Stimulated activated CD8-positive, alpha-beta memory T cell treated with anti-CD3 and anti-CD28 coated beads, Interleukin-15, amount 100 ng/mL, for 1 hour (primary cell): ENCODE results near the gene OR8D2.
"Not testable (repeated sequence)": the region's sequence is repeated elsewhere in the genome, so short reads cannot be mapped to it uniquely, and the experiment has no call there.

Experiments
- DNase-seq: peaks from one replicate; pipeline ENCODE4 v3.0.0-alpha.2; 2020; ENCODE audit warnings: low read depth

The OR8D2 gene

DNA sequence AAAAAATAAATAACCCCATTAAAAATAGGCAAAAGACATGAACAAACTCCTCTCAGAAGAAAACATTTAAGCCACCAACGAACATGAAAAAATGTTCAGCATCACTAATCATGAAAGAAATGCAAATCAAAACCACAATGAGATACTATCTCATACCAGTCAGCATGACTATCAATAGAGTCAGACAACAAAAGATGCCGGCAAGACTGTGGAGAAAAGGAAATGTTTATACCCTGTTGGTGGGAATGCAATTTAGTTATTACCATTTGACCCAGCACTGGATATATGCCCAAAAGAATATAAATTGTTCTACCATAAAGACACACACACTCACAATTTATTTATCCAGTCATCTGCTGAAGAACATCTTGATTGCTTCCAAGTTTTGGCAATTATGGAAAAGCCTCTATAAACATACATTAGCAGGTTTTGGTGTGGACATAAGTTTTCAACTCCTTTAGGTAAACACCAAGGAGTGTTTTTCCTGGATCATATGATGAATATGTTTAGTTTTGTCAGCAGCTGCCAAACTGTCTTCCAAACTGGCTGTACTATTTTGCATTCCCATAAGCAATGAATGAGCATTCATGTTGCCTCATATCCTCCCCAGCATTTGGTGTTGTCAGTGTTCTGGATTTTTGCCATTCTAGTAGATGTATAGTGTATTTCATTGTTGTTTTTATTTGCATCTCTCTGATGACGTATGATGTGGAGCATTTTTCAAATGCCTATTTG is 34.2 kb downstream of the OR8D2 start:
- DNase-seq: no peak

DNA sequence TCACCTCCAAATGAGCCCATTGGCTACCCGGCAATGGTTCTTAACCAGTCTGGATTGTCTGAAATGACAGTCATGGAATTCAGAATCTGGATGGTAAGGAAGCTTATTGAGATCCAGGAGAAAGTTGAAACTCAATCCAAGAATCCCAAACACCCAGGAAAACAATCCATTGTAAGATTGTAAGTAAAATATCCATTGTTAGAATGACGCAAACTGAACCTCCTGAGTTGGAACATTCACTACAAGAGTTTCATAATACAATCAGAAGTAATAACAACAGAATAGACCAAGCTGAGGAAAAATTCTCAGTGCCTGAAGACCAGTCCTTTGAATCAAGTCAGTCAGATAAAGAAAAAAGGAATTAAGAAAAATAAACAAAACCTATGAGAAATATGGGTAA is 41.7 kb downstream of the OR8D2 start:
- no peak for DNase-seq

DNA sequence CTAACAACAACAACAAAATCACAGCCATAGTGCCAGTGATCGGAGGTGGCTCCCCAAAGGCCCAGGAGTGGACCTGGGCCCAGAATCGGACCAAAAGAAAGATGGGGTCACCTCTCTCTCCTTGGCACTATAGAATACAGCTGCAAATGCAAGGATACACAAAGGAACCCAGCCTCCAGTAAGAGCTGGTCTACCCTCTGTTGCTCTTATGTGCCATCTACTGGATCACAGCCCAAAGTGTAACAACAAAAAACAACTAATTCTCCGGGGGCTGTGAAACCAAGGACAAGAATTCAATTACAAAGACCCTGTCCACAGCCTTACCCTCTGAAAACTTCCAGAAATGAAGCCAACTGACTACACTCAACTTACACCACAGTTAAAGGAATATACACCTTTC is 42.2 kb downstream of the OR8D2 start:
- DNase-seq: no peak

DNA sequence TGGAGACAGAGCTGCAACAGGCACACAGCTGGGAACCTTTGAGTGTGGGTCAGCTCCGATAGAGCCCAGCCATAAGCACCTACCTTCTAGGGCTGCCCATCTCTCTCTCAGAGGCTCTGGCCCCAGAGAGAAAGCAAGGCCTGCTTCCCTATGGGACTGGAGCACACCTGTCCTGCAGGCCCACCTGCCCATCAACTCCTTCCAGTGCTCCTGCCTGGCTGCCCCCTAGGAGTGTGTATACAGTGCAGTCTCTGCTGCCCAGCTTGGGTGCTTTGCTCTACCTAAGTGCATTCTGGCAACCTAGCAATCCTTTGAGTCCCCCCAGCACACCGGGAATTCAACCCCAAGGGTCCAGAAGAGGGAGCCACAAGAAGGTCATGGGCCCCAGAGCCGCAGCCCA is 42.8 kb downstream of the OR8D2 start:
- DNase-seq: no peak

DNA sequence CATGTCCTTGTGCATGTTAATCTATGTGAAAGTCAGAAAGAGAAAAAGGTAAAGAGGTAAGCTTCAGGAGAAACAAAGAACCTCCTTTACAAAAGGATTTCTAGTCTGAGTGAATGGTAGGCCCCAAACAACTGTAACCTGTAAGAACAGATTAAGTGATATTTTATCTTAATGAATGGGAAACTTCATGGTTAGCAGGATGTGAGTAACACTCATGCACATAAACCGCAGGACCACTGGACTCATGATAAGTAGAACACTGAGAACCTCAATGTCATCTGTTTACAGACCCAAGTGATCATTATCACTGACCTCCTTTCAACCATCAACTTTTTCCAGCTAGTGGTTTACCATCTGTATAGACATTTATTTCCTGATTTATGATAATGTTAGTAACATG is 43.9 kb downstream of the OR8D2 start:
- no peak for DNase-seq

DNA sequence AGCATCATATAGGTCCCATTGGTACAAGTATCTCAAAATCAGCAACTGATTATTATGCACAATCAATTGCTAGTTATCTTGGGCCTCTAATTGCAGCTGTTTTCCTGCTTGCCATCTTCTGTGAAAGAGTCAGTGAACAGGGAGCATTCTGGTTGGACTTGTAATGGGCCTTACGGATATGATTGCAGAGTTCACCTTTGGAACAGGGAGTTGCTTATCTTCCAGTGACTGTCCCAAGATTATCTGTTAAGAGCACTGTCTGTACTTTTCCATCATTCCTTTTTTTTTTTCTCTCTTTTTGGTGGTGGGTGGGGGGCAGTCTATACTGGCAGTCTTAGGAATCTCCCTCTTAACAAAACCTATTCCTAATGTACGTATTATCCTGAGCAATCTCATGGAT is 46.0 kb downstream of the OR8D2 start:
- DNase-seq: no peak

DNA sequence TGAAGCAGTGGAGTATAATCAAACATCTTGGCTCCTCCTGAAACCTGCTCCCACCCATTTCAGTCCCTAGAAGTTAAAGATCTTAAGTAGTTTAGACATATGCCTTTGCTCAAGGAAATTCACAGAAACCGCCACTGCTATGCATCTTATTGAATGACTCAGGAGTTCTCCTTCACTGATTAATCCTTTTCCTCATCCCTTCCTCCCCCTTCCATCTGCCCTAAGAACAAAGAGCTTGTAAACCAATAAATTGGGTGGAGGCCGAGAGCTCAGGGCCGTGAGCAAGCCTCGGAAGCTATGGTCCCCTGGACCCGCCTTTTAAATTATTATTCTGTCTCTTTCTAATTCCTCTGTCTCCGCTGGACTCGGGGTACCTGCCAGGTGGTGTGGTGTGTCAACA is 49.1 kb downstream of the OR8D2 start:
- DNase-seq: not testable (repeated sequence)
